ENCODE measurements around the gene IFITM1. TPM values are rescaled to one million over a fixed set of nuclear protein-coding genes. Genes with fewer than 3 reads are reported as not detected.
A peak's percentile ranks its signal among the peaks of the same experiment; 100 is the strongest.

Gene IFITM1
- total and polyA plus RNA-seq, 9 donors: 19.8 to 33.3 (median 24.6) TPM

DNA sequence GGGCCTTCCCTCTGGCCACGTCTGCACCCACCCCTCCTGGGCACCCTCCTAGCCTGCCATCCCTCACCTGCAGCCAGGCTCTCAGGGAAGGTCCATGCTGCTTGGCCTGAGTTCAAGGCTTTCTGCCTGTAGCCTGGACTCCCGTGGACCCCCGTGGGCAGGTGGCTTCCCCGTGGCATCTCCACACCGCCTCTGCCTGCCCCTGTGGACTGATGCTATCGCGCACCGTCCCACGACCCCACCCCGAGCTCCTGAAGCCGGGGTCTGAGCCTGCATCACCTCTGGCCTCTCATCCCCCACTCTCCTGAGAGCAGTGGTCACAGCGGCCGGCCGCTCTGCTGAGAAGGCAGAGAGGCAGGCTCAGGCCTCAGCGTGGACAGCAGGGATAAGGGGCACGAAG is 19.1 kb upstream of the IFITM1 start:
- WGBS (ENCODE audit: insufficient coverage): 83% methylated on average over 15 of the region's 16 CpGs
- H3K4me1 ChIP-seq (ENCODE audit: control insufficient read depth, insufficient read depth, low read length): peaks cover 15% of the 10 kb centered on the region

GRCh38 chr11:295351-296170 is 18.3 kb upstream of the IFITM1 start:
- H3K27ac ChIP-seq (ENCODE audit: low read length): no peak overlapping the region
- peaks cover 15% of the 10 kb centered on the region for H3K4me1 ChIP-seq (ENCODE audit: control insufficient read depth, insufficient read depth, low read length)
- no peaks in the 10 kb centered on the region for H3K9me3 ChIP-seq (replicated peaks; ENCODE audit: control insufficient read depth, low read depth, low read length)
- H3K36me3 ChIP-seq (ENCODE audit: control insufficient read depth, insufficient read depth, low read length): peaks cover 6% of the 10 kb centered on the region
- peaks cover 11% of the 10 kb centered on the region for H3K27me3 ChIP-seq (ENCODE audit: control insufficient read depth, insufficient read depth, low read length)
- DNase-seq: no peak
- WGBS (ENCODE audit: insufficient coverage): 56% methylated on average over 24 of the region's 26 CpGs
- no peak overlapping the region for H3K4me3 ChIP-seq (ENCODE audit: low read length)

More for the DNA sequence above, 19.1 kb upstream of the IFITM1 start:
- no peak overlapping the region for H3K4me3 ChIP-seq (ENCODE audit: low read length)
- H3K9me3 ChIP-seq (replicated peaks; ENCODE audit: control insufficient read depth, low read depth, low read length): no peaks in the 10 kb centered on the region
- H3K27ac ChIP-seq (ENCODE audit: low read length): no peak overlapping the region
- no peak for DNase-seq
- peaks cover 6% of the 10 kb centered on the region for H3K36me3 ChIP-seq (ENCODE audit: control insufficient read depth, insufficient read depth, low read length)
- peaks cover 3% of the 10 kb centered on the region for H3K27me3 ChIP-seq (ENCODE audit: control insufficient read depth, insufficient read depth, low read length)

GRCh38 chr11:296171-297050 is 17.4 kb upstream of the IFITM1 start:
- DNase-seq: no peak
- Histone ChIP-seq H3K4me3 (ENCODE audit: low read length) (no peak overlapping the region), H3K36me3 (ENCODE audit: control insufficient read depth, insufficient read depth, low read length) (peaks cover 6% of the 10 kb centered on the region), H3K27ac (ENCODE audit: low read length) (no peak overlapping the region), H3K9me3 (replicated peaks; ENCODE audit: control insufficient read depth, low read depth, low read length) (no peaks in the 10 kb centered on the region), H3K27me3 (ENCODE audit: control insufficient read depth, insufficient read depth, low read length) (peaks cover 13% of the 10 kb centered on the region), H3K4me1 (ENCODE audit: control insufficient read depth, insufficient read depth, low read length) (peaks cover 15% of the 10 kb centered on the region)
- 77% methylated on average over 35 of the region's 35 CpGs for WGBS (ENCODE audit: insufficient coverage)

- H3K36me3 ChIP-seq (ENCODE audit: control insufficient read depth, insufficient read depth, low read length): peaks cover 6% of the 10 kb centered on the region
- DNase-seq: no peak
- H3K4me3 ChIP-seq (ENCODE audit: low read length): no peak overlapping the region
- no peak overlapping the region for H3K27ac ChIP-seq (ENCODE audit: low read length)
- peaks cover 13% of the 10 kb centered on the region for H3K27me3 ChIP-seq (ENCODE audit: control insufficient read depth, insufficient read depth, low read length)
- 71% methylated on average over 7 of the region's 13 CpGs for WGBS (ENCODE audit: insufficient coverage)
- peaks cover 15% of the 10 kb centered on the region for H3K4me1 ChIP-seq (ENCODE audit: control insufficient read depth, insufficient read depth, low read length)
- no peaks in the 10 kb centered on the region for H3K9me3 ChIP-seq (replicated peaks; ENCODE audit: control insufficient read depth, low read depth, low read length)
Observed at GRCh38 chr11:297051-297585, 16.7 kb upstream of the IFITM1 start.

GRCh38 chr11:297586-298405 is 16.0 kb upstream of the IFITM1 start:
- Histone ChIP-seq H3K9me3 (replicated peaks; ENCODE audit: control insufficient read depth, low read depth, low read length) (no peaks in the 10 kb centered on the region), H3K27ac (ENCODE audit: low read length) (no peak overlapping the region), H3K4me1 (ENCODE audit: control insufficient read depth, insufficient read depth, low read length) (peaks cover 15% of the 10 kb centered on the region), H3K36me3 (ENCODE audit: control insufficient read depth, insufficient read depth, low read length) (peaks cover 6% of the 10 kb centered on the region), H3K27me3 (ENCODE audit: control insufficient read depth, insufficient read depth, low read length) (peaks cover 13% of the 10 kb centered on the region), H3K4me3 (ENCODE audit: low read length) (no peak overlapping the region)
- 40% methylated on average over 16 of the region's 26 CpGs for WGBS (ENCODE audit: insufficient coverage)
- DNase-seq: peak; percentile 55

- H3K27ac ChIP-seq (ENCODE audit: low read length): no peak overlapping the region
- WGBS (ENCODE audit: insufficient coverage): 78% methylated on average over 13 of the region's 15 CpGs
- no peak for DNase-seq
- H3K9me3 ChIP-seq (replicated peaks; ENCODE audit: control insufficient read depth, low read depth, low read length): no peaks in the 10 kb centered on the region
- no peak overlapping the region for H3K4me3 ChIP-seq (ENCODE audit: low read length)
- H3K4me1 ChIP-seq (ENCODE audit: control insufficient read depth, insufficient read depth, low read length): peaks cover 15% of the 10 kb centered on the region
- H3K36me3 ChIP-seq (ENCODE audit: control insufficient read depth, insufficient read depth, low read length): peaks cover 6% of the 10 kb centered on the region
- H3K27me3 ChIP-seq (ENCODE audit: control insufficient read depth, insufficient read depth, low read length): peaks cover 13% of the 10 kb centered on the region
Observed at GRCh38 chr11:298406-299065, 15.3 kb upstream of the IFITM1 start.

DNA sequence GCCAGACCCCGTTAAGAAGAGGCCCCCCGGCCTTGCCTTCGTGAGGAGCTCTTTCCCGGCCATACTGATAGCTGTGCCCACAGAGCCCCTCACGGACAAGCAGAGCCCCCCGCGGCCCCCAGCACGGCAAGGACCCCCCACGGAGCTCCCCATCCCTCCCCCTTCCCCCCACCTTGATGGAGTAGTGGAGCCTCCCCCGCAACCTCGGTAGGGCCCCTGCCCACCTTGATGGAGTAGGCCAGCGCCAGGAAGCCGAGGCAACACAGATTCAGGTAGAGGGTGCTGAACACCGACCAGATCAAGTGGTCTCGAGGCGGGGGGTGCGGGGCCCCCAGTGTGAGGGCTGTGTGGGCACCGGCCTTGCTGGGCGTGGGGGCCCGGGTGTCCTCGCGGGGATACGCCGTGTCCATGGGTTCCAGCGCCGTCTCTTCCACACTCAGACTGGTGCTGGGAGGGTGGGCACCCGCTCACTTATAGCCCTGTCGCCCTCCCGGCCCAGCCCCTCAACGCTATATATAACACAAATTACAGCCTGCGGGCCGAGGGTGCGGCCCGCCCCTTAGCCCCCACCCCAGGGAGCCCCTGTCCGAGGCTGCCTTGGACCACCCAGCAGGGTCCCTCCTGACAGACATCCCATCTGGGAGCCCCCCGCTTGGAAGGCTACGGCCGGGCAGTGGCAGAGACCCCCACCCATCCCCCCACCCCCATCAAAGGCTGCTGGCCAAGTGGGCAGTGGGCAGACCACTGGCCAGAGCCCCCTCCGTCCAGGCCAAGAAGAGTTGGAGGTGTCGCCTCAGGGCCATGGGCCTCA is 14.6 kb upstream of the IFITM1 start, which contains the start of gene IFITM5:
Gene IFITM5, minus strand, starts transcription at position 446 of the 811 bp plus-strand sequence. Its CDS starts 36 bp downstream, at position 410.
- Histone ChIP-seq H3K9me3 (replicated peaks; ENCODE audit: control insufficient read depth, low read depth, low read length) (no peaks in the 10 kb centered on the region), H3K4me1 (ENCODE audit: control insufficient read depth, insufficient read depth, low read length) (peaks cover 15% of the 10 kb centered on the region), H3K27ac (ENCODE audit: low read length) (no peak within 1 kb of the TSS), H3K27me3 (ENCODE audit: control insufficient read depth, insufficient read depth, low read length) (peaks cover 13% of the 10 kb centered on the region), H3K4me3 (ENCODE audit: low read length) (no peak within 1 kb of the TSS), H3K36me3 (ENCODE audit: control insufficient read depth, insufficient read depth, low read length) (peaks cover 2% of the 10 kb centered on the region)
- WGBS (ENCODE audit: insufficient coverage): 69% methylated on average over 22 of the region's 40 CpGs
- no peak for DNase-seq

GRCh38 chr11:299951-300735 is 13.7 kb upstream of the IFITM1 start:
- H3K9me3 ChIP-seq (replicated peaks; ENCODE audit: control insufficient read depth, low read depth, low read length): no peaks in the 10 kb centered on the region
- 16% methylated on average over 9 of the region's 20 CpGs for WGBS (ENCODE audit: insufficient coverage)
- peaks cover 13% of the 10 kb centered on the region for H3K27me3 ChIP-seq (ENCODE audit: control insufficient read depth, insufficient read depth, low read length)
- no peak for DNase-seq
- no peak overlapping the region for H3K4me3 ChIP-seq (ENCODE audit: low read length)
- H3K27ac ChIP-seq (ENCODE audit: low read length): no peak overlapping the region
- H3K36me3 ChIP-seq (ENCODE audit: control insufficient read depth, insufficient read depth, low read length): no peaks in the 10 kb centered on the region
- H3K4me1 ChIP-seq (ENCODE audit: control insufficient read depth, insufficient read depth, low read length): peaks cover 16% of the 10 kb centered on the region

Measured in muscle of leg (tissue), 11 donors.